ENCODE measurements around the gene SCAF4.
A peak's percentile ranks its signal among the peaks of the same experiment; 100 is the strongest.

SCAF4 gene

GRCh38 chr21:31623664-31624063, 108.3 kb downstream of the SCAF4 start:
- Histone ChIP-seq H3K4me1 (ENCODE audit: insufficient read depth, low read length, severe bottlenecking) (no peaks in the 10 kb centered on the region), H3K9me2 (ENCODE audit: low read depth, low read length) (no peaks in the 10 kb centered on the region), H3K4me3 (ENCODE audit: low read depth, low read length, poor library complexity, severe bottlenecking) (no peak overlapping the region), H3K27ac (ENCODE audit: low read depth, low read length, poor library complexity, severe bottlenecking) (no peak overlapping the region), H3F3A (ENCODE audit: insufficient read depth, low read length) (no peaks in the 10 kb centered on the region), H3K27me3 (ENCODE audit: insufficient read depth, low read length) (no peaks in the 10 kb centered on the region), H2AFZ (ENCODE audit: low read length) (no peak overlapping the region), H3K79me2 (ENCODE audit: insufficient read depth, low read length) (no peaks in the 10 kb centered on the region), H3K4me2 (ENCODE audit: low read length) (no peak overlapping the region), H3K36me3 (ENCODE audit: insufficient read depth, low read length) (no peaks in the 10 kb centered on the region), H4K20me1 (ENCODE audit: insufficient read depth, low read length) (no peaks in the 10 kb centered on the region), H3K9ac (ENCODE audit: low read length) (no peak overlapping the region), H3K9me3 (ENCODE audit: low read length) (no peaks in the 10 kb centered on the region)
- TF ChIP-seq EZH2 (IDR thresholded peaks at IDR 0.05; ENCODE audit: borderline replicate concordance, low read length), result no peak
- TF ChIP-seq, protein P1, sequence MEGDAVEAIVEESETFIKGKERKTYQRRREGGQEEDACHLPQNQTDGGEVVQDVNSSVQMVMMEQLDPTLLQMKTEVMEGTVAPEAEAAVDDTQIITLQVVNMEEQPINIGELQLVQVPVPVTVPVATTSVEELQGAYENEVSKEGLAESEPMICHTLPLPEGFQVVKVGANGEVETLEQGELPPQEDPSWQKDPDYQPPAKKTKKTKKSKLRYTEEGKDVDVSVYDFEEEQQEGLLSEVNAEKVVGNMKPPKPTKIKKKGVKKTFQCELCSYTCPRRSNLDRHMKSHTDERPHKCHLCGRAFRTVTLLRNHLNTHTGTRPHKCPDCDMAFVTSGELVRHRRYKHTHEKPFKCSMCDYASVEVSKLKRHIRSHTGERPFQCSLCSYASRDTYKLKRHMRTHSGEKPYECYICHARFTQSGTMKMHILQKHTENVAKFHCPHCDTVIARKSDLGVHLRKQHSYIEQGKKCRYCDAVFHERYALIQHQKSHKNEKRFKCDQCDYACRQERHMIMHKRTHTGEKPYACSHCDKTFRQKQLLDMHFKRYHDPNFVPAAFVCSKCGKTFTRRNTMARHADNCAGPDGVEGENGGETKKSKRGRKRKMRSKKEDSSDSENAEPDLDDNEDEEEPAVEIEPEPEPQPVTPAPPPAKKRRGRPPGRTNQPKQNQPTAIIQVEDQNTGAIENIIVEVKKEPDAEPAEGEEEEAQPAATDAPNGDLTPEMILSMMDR (IDR thresholded peaks at IDR 0.05; ENCODE audit: low read length), result peak; percentile 50

DNA sequence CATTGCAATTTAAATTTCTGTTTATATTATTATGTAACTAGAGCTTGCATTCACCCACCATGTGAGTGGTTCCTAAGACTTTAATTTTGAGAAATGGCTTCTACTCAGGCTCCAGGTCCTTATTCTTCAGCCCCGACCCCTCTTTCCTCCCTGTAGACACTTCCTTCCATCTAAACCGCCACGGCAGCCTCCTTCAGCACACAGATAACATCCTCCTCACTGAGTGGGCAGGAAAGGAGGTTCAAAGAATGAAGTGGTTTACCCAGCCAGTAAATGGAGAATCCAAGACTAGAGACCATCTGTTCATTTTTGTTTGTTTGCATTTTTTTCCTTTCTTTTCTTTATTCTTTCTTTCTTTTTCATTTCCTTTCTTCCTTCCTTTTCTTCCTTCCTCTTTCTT, 109.5 kb downstream of the SCAF4 start:
- no peak overlapping the region for H2AFZ ChIP-seq (ENCODE audit: low read length)
- no peaks in the 10 kb centered on the region for H3K9me2 ChIP-seq (ENCODE audit: low read depth, low read length)
- H3K27me3 ChIP-seq (ENCODE audit: insufficient read depth, low read length), result no peaks in the 10 kb centered on the region
- H3K27ac ChIP-seq (ENCODE audit: low read depth, low read length, poor library complexity, severe bottlenecking), result no peak overlapping the region
- no peaks in the 10 kb centered on the region for H3K36me3 ChIP-seq (ENCODE audit: insufficient read depth, low read length)
- no peaks in the 10 kb centered on the region for H3K4me1 ChIP-seq (ENCODE audit: insufficient read depth, low read length, severe bottlenecking)
- H3K9me3 ChIP-seq (ENCODE audit: low read length), result no peaks in the 10 kb centered on the region
- H4K20me1 ChIP-seq (ENCODE audit: insufficient read depth, low read length), result no peaks in the 10 kb centered on the region
- H3K4me3 ChIP-seq (ENCODE audit: low read depth, low read length, poor library complexity, severe bottlenecking), result no peak overlapping the region
- no peaks in the 10 kb centered on the region for H3F3A ChIP-seq (ENCODE audit: insufficient read depth, low read length)
- H3K9ac ChIP-seq (ENCODE audit: low read length), result no peak overlapping the region
- H3K79me2 ChIP-seq (ENCODE audit: insufficient read depth, low read length), result no peaks in the 10 kb centered on the region
- no peak overlapping the region for H3K4me2 ChIP-seq (ENCODE audit: low read length)
- TF ChIP-seq, protein P1 (IDR thresholded peaks at IDR 0.05; ENCODE audit: low read length), result no peak
- TF ChIP-seq EZH2 (IDR thresholded peaks at IDR 0.05; ENCODE audit: borderline replicate concordance, low read length), result no peak
